MM.1S (cell line): ENCODE results near the gene OSBPL1A.

Source experiments
- DNase-seq: peaks from one replicate; pipeline ENCODE4 v3.0.0-alpha.2; 2015
- H2AFZ ChIP-seq: fragments of 300-600 bp; sonication (generic); 2 replicates; pipeline ENCODE4 v1.6.0; 2016; ENCODE audit warnings: antibody characterized with exemption, low read length
- H3F3A ChIP-seq: fragments of 300-600 bp; sonication (generic); 2 replicates; pipeline ENCODE4 v1.6.1; 2016; ENCODE audit warnings: mild to moderate bottlenecking, antibody characterized with exemption, low read length, moderate library complexity, mixed read lengths; ENCODE audit not compliant: insufficient read depth
- H3K27ac ChIP-seq: fragments of 300-600 bp; sonication (generic); 2 replicates; pipeline ENCODE4 v1.5.1; 2016; ENCODE audit warnings: mild to moderate bottlenecking, low read length
- H3K27me3 ChIP-seq: fragments of 300-600 bp; sonication (generic); replicated peaks from 2 replicates; pipeline ENCODE4 v1.6.0; 2016; ENCODE audit warnings: low read length; ENCODE audit not compliant: insufficient read depth
- H3K36me3 ChIP-seq: fragments of 300-600 bp; sonication (generic); replicated peaks from 2 replicates; pipeline ENCODE4 v1.6.1; 2016; ENCODE audit warnings: mild to moderate bottlenecking, low read length, mixed read lengths; ENCODE audit not compliant: insufficient read depth
- H3K4me1 ChIP-seq: fragments of 300-600 bp; sonication (generic); 2 replicates; pipeline ENCODE4 v1.6.1; 2016; ENCODE audit warnings: low read length, mixed read lengths
- H3K4me2 ChIP-seq: fragments of 300-600 bp; sonication (generic); 2 replicates; pipeline ENCODE4 v1.6.0; 2016; ENCODE audit warnings: low read depth, low read length
- H3K4me3 ChIP-seq: fragments of 300-600 bp; sonication (generic); 2 replicates; pipeline ENCODE4 v1.5.1; 2016; ENCODE audit warnings: low read length, mixed read lengths
- H3K79me2 ChIP-seq: fragments of 300-600 bp; sonication (generic); 2 replicates; pipeline ENCODE4 v1.6.1; 2016; ENCODE audit warnings: mixed run types, low read length, mixed read lengths
- H3K9ac ChIP-seq: fragments of 300-600 bp; sonication (generic); 2 replicates; pipeline ENCODE4 v1.6.1; 2016; ENCODE audit warnings: low read length, mixed read lengths
- H3K9me2 ChIP-seq: fragments of 300-600 bp; sonication (generic); replicated peaks from 2 replicates; pipeline ENCODE4 v1.6.1; 2016; ENCODE audit warnings: mild to moderate bottlenecking, low read length, mixed read lengths; ENCODE audit not compliant: insufficient read depth
- H3K9me3 ChIP-seq: fragments of 300-600 bp; sonication (generic); replicated peaks from 2 replicates; pipeline ENCODE4 v1.6.1; 2016; ENCODE audit warnings: mild to moderate bottlenecking, low read length, mixed read lengths; ENCODE audit not compliant: insufficient read depth
- H4K20me1 ChIP-seq: fragments of 300-600 bp; sonication (generic); 2 replicates; pipeline ENCODE4 v1.6.1; 2016; ENCODE audit warnings: mild to moderate bottlenecking, low read length, moderate library complexity, mixed read lengths; ENCODE audit not compliant: insufficient read depth
- EZH2 ChIP-seq: fragments of 300-600 bp; sonication (generic); optimal IDR thresholded peaks from 2 replicates; pipeline ENCODE3; 2017; ENCODE audit warnings: low read depth, mild to moderate bottlenecking, antibody characterized with exemption, low read length, mixed read lengths
- EZH2phosphoT487 ChIP-seq: fragments of 300-600 bp; sonication (generic); IDR thresholded peaks from 2 replicates; pipeline ENCODE4 v1.6.1; 2018; ENCODE audit warnings: antibody characterized with exemption, low read length
- TF ChIP-seq, protein P1 (sequence below): fragments of 300-600 bp; sonication (generic); IDR thresholded peaks from 2 replicates; pipeline ENCODE4 v1.5.1; 2016; ENCODE audit warnings: antibody characterized with exemption, low read length, mixed read lengths

Gene OSBPL1A

DNA sequence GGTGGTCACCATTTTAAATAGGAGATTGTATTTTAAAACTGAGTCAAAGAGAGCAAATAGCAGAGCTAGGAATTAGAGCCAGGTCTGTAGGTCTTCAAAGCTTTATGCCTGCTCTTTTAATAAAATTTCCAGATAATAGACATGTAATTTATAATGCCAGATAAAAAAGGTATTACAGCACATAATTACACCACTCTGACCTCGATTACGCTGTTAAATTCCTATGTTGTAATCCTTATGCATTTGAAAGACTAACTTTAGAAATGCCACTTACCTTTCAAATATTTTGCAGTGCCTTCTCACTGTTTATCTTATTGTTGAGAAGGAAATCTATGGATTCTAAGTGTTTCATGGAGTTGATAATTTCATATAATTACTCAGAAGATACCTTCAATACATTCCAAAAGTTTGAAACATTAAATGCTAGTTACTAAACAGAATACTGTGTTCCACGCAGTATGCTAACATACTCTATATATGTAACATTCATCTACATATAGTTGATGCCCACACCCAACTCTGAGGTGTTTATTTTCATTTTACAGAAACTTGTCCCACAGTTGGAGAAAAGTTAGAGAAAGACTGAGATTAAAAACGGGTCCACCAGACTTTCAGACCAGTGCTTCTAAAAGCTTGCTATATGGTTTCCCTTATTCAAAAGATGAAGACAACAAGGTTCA is 120.0 kb downstream of the OSBPL1A start:
- no peak overlapping the region for H3K9ac ChIP-seq
- no peaks in the 10 kb centered on the region for H3K36me3 ChIP-seq
- TF ChIP-seq, protein P1, sequence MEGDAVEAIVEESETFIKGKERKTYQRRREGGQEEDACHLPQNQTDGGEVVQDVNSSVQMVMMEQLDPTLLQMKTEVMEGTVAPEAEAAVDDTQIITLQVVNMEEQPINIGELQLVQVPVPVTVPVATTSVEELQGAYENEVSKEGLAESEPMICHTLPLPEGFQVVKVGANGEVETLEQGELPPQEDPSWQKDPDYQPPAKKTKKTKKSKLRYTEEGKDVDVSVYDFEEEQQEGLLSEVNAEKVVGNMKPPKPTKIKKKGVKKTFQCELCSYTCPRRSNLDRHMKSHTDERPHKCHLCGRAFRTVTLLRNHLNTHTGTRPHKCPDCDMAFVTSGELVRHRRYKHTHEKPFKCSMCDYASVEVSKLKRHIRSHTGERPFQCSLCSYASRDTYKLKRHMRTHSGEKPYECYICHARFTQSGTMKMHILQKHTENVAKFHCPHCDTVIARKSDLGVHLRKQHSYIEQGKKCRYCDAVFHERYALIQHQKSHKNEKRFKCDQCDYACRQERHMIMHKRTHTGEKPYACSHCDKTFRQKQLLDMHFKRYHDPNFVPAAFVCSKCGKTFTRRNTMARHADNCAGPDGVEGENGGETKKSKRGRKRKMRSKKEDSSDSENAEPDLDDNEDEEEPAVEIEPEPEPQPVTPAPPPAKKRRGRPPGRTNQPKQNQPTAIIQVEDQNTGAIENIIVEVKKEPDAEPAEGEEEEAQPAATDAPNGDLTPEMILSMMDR = no peak
- TF ChIP-seq EZH2phosphoT487 = no peak
- H3F3A ChIP-seq = no peaks in the 10 kb centered on the region
- H3K79me2 ChIP-seq = no peaks in the 10 kb centered on the region
- H2AFZ ChIP-seq = no peak overlapping the region
- no peaks in the 10 kb centered on the region for H3K27me3 ChIP-seq
- no peaks in the 10 kb centered on the region for H3K9me3 ChIP-seq
- no peaks in the 10 kb centered on the region for H3K4me1 ChIP-seq
- no peaks in the 10 kb centered on the region for H3K9me2 ChIP-seq
- no peak overlapping the region for H3K27ac ChIP-seq
- DNase-seq = no peak
- no peak overlapping the region for H3K4me2 ChIP-seq
- no peaks in the 10 kb centered on the region for H4K20me1 ChIP-seq
- no peak overlapping the region for H3K4me3 ChIP-seq

DNA sequence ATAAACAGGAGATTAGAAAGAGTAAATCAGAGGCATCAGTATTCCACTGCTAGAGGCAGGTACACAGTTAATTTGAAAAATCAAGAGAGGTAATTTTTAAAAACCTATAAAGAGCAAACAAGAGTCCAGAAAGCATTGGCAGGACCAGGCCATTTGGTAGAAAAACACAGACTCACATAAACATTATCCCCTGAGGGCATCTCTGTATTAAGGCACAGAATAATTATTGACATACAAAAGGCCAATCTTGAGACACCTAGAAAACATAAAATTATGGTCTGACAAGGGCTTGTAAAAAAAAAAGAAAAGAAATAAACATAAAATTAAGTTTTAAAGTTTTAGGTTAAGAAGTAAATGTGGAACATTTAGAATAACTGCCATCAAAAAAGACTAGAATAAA is 120.6 kb downstream of the OSBPL1A start:
- Histone ChIP-seq H4K20me1 (no peaks in the 10 kb centered on the region), H3K27me3 (no peaks in the 10 kb centered on the region), H3K4me1 (no peaks in the 10 kb centered on the region), H3F3A (no peaks in the 10 kb centered on the region), H2AFZ (no peak overlapping the region), H3K9ac (no peak overlapping the region), H3K4me3 (no peak overlapping the region), H3K9me3 (no peaks in the 10 kb centered on the region), H3K27ac (no peak overlapping the region), H3K79me2 (no peaks in the 10 kb centered on the region), H3K9me2 (no peaks in the 10 kb centered on the region), H3K4me2 (no peak overlapping the region), H3K36me3 (no peaks in the 10 kb centered on the region)
- no peak for DNase-seq
- TF ChIP-seq, protein P1 = no peak

DNA sequence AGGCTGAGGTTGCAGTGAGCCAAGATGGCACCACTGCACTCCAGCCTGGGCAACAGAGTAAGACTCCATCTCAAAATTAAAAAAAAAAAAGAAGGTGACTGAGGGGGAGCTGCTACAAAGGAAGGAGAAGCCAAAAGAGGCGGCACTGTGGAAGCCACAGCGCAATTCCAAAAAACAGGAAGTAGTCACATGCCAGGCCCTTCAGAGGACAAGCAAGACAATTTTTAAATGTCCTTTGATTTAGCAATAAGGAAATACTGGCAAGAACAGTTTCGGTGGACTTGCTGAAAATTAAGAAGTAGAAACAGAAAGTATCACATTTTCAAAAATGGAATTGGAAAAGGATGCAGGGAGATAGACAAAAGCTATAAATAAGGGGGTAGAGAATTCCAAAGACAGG is 122.8 kb downstream of the OSBPL1A start:
- no peak overlapping the region for H3K4me3 ChIP-seq
- H3K27me3 ChIP-seq = no peaks in the 10 kb centered on the region
- DNase-seq = no peak
- no peaks in the 10 kb centered on the region for H3K4me1 ChIP-seq
- no peak overlapping the region for H2AFZ ChIP-seq
- H3K36me3 ChIP-seq = no peaks in the 10 kb centered on the region
- no peak overlapping the region for H3K27ac ChIP-seq
- H3K79me2 ChIP-seq = peaks cover 16% of the 10 kb centered on the region
- no peaks in the 10 kb centered on the region for H3F3A ChIP-seq
- H3K9me3 ChIP-seq = no peaks in the 10 kb centered on the region
- no peak for TF ChIP-seq EZH2phosphoT487
- TF ChIP-seq, protein P1 = no peak
- no peak for TF ChIP-seq EZH2
- no peak overlapping the region for H3K9ac ChIP-seq
- no peaks in the 10 kb centered on the region for H3K9me2 ChIP-seq
- no peak overlapping the region for H3K4me2 ChIP-seq
- no peaks in the 10 kb centered on the region for H4K20me1 ChIP-seq
